A549 treated with CORT108297 at 1 μM for 4 hours (cell line): ENCODE results near the gene KCNMB4. TPM values are rescaled to one million over a fixed set of nuclear protein-coding genes. Genes with fewer than 3 reads are reported as not detected.

Experiments used
- total RNA-seq: library from RNA; stranded (reverse); fragments of 200-300 nt; extraction: Qiagen RNA extraction; gene quantifications from 5 replicates; pipeline ENCODE4 v1.2.3, GENCODE V29; 2022

The KCNMB4 gene
- total RNA-seq: 0.16 to 0.47 TPM (median 0.20 TPM) in 5 replicates

GRCh38 chr12:70365648-70366518 lies at the start of gene KCNMB4:
Gene KCNMB4 (plus strand): TSS chr12:70366290. CDS start chr12:70366735, 445 bp downstream.

Other genes with a start within 250 kb of the KCNMB4 start
- gene CNOT2, start 122.9 kb upstream of the KCNMB4 start, total RNA-seq: 28.7 to 49.7 TPM (median 34.0 TPM) in 5 replicates